Mammary epithelial cell (primary cell): ENCODE results near the gene MYO15B.

Experiments used
- EZH2 ChIP-seq: IDR thresholded peaks from 2 replicates; pipeline ENCODE4 v1.6.1; 2012; ENCODE audit warnings: low read length, inconsistent platforms, borderline replicate concordance
- TF ChIP-seq, protein P1 (sequence below), 2 donors: IDR thresholded peaks in 1 of 2; conservative IDR thresholded peaks in 1 of 2; 2 replicates each; pipeline ENCODE4 v1.5.1; 2011 to 2012; ENCODE audit warnings: inconsistent platforms in 2 of 2, low read length in 2 of 2, mild to moderate bottlenecking in 2 of 2, control low read depth in 1 of 2, low read depth in 1 of 2; ENCODE audit not compliant: insufficient read depth in 1 of 2; ENCODE audit errors: extremely low read depth in 1 of 2

DNA sequence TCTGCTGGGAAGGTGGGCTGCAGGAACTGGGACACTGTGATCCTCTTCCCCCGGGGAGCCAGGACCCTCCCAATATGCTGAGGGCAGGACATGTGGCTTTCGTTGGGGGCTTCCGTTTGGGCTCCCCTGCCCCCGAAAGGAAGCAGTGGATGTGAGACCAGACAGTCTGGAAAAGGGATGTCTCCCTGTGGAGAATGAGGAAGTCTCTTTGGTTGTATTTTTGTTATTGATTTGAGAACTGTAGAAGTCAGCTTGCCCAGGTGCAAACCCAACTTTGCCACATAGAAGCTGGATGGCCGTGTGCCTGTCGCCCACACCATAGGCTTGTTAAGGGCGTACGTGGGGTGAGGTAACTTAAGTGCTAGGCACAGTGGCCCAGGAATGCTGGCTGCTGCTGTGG, 43.4 kb upstream of the MYO15B start:
- no peak for TF ChIP-seq EZH2
- TF ChIP-seq, protein P1, sequence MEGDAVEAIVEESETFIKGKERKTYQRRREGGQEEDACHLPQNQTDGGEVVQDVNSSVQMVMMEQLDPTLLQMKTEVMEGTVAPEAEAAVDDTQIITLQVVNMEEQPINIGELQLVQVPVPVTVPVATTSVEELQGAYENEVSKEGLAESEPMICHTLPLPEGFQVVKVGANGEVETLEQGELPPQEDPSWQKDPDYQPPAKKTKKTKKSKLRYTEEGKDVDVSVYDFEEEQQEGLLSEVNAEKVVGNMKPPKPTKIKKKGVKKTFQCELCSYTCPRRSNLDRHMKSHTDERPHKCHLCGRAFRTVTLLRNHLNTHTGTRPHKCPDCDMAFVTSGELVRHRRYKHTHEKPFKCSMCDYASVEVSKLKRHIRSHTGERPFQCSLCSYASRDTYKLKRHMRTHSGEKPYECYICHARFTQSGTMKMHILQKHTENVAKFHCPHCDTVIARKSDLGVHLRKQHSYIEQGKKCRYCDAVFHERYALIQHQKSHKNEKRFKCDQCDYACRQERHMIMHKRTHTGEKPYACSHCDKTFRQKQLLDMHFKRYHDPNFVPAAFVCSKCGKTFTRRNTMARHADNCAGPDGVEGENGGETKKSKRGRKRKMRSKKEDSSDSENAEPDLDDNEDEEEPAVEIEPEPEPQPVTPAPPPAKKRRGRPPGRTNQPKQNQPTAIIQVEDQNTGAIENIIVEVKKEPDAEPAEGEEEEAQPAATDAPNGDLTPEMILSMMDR (conservative IDR thresholded peaks at IDR 0.05 in 1 of 2, IDR thresholded peaks at IDR 0.05 in 1 of 2; ENCODE audit: extremely low read depth in 1 of 2, insufficient read depth in 1 of 2, low read depth in 1 of 2, low read length in 2 of 2): no peak
